NCI-H1092 (cell line): Measurements from ENCODE around the gene TEX54.
"Not testable (repeated sequence)": the region's sequence is repeated elsewhere in the genome, so short reads cannot be mapped to it uniquely, and the experiment has no call there.

ENCODE experiments used
- DNase-seq: peaks from one replicate; lab custom pipeline; 2025; lab: John Stamatoyannopoulos, UW

TEX54 gene

GRCh38 chr11:62831520-62832335, 913 bp downstream of the TEX54 start, which contains the start of gene STX5:
STX5 (minus strand) TSS chr11:62832051; CDS start chr11:62831243, 808 bp downstream.
- DNase-seq: peak; percentile 99

GRCh38 chr11:62830904-62831519, 1.6 kb downstream of the TEX54 start:
- DNase-seq: peak; percentile 42

- not testable (repeated sequence) for DNase-seq
Observed at GRCh38 chr11:62828130-62828529, 4.5 kb downstream of the TEX54 start.

- no peak for DNase-seq
Observed at GRCh38 chr11:62823677-62824076, 9.0 kb downstream of the TEX54 start.

GRCh38 chr11:62817129-62817528, 15.5 kb downstream of the TEX54 start:
- DNase-seq: no peak

GRCh38 chr11:62816557-62816956, 16.1 kb downstream of the TEX54 start:
- no peak for DNase-seq

GRCh38 chr11:62811659-62812058, 21.0 kb downstream of the TEX54 start:
- no peak for DNase-seq

- DNase-seq: no peak
Observed at GRCh38 chr11:62810748-62811147, 21.9 kb downstream of the TEX54 start.

GRCh38 chr11:62806611-62807121, 26.0 kb downstream of the TEX54 start:
- DNase-seq: no peak

- no peak for DNase-seq
Observed at GRCh38 chr11:62805961-62806441, 26.6 kb downstream of the TEX54 start.

GRCh38 chr11:62805076-62805892, 27.4 kb downstream of the TEX54 start, which contains the start of gene NXF1:
NXF1 (minus strand) TSS chr11:62805440; CDS start chr11:62805356, 84 bp downstream.
- DNase-seq: peak; percentile 96

- DNase-seq: no peak
Observed at GRCh38 chr11:62804310-62805075, 28.1 kb downstream of the TEX54 start.

- no peak for DNase-seq
Observed at GRCh38 chr11:62801071-62801470, 31.6 kb downstream of the TEX54 start.

GRCh38 chr11:62799486-62799885, 33.2 kb downstream of the TEX54 start:
- no peak for DNase-seq

GRCh38 chr11:62796281-62796680, 36.4 kb downstream of the TEX54 start:
- no peak for DNase-seq

GRCh38 chr11:62794201-62794775, 38.4 kb downstream of the TEX54 start:
- DNase-seq: no peak

- no peak for DNase-seq
Observed at GRCh38 chr11:62792202-62792575, 40.5 kb downstream of the TEX54 start.

- DNase-seq: peak; percentile 76
Observed at GRCh38 chr11:62791501-62792201, 41.0 kb downstream of the TEX54 start, which contains the start of gene TMEM223. TMEM223 (minus strand) TSS chr11:62792006; CDS start chr11:62791994, 12 bp downstream.

- DNase-seq: no peak
Observed at GRCh38 chr11:62789576-62789975, 43.1 kb downstream of the TEX54 start.

GRCh38 chr11:62788991-62789390, 43.6 kb downstream of the TEX54 start:
- DNase-seq: no peak
